C4-2B (cell line): ENCODE results near the gene IFNA2.

ENCODE experiments used
- ZFX ChIP-seq: fragments of 450-650 bp; IDR thresholded peaks from 2 replicates; pipeline ENCODE4 v1.6.1; 2017
- TF ChIP-seq, protein P1 (sequence below): fragments of 450-650 bp; conservative IDR thresholded peaks from 2 replicates; pipeline ENCODE4 v1.5.1; 2017; ENCODE audit warnings: mild to moderate bottlenecking

DNA sequence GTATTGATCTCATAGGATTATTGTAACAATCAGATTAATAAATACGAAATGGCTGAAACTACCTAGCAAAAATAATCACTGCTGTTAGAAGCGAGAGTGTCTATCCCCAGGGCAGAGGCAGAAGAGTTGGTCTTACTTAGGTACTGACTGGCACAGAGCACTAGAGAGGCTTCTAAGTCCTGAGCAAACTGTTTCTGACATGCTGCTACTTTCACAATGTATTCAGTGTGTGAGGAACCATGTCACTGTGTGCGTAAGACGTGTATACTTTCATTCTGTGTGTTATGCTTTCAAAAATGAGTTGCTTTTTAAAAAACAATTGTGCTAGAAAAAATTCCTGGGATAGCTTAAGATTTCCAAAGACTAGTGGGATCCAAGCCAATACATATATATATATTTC is 44.5 kb downstream of the IFNA2 start:
- TF ChIP-seq, protein P1, sequence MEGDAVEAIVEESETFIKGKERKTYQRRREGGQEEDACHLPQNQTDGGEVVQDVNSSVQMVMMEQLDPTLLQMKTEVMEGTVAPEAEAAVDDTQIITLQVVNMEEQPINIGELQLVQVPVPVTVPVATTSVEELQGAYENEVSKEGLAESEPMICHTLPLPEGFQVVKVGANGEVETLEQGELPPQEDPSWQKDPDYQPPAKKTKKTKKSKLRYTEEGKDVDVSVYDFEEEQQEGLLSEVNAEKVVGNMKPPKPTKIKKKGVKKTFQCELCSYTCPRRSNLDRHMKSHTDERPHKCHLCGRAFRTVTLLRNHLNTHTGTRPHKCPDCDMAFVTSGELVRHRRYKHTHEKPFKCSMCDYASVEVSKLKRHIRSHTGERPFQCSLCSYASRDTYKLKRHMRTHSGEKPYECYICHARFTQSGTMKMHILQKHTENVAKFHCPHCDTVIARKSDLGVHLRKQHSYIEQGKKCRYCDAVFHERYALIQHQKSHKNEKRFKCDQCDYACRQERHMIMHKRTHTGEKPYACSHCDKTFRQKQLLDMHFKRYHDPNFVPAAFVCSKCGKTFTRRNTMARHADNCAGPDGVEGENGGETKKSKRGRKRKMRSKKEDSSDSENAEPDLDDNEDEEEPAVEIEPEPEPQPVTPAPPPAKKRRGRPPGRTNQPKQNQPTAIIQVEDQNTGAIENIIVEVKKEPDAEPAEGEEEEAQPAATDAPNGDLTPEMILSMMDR = no peak
- TF ChIP-seq ZFX = no peak
